ENCODE results near the gene S100A14.
"Not testable (repeated sequence)": the region's sequence is repeated elsewhere in the genome, so short reads cannot be mapped to it uniquely, and the experiment has no call there.

Gene S100A14

GRCh38 chr1:153646672-153647345 lies 30.7 kb upstream of the S100A14 start:
- H3K4me1 Mint-ChIP-seq = peaks cover 75% of the 10 kb centered on the region
- H3K27ac Mint-ChIP-seq = peak overlapping the region in 1 of 2 donors; percentile 93
- H3K9me3 Mint-ChIP-seq = no peaks in the 10 kb centered on the region
- no peak for ATAC-seq
- no peak overlapping the region for H3K4me3 Mint-ChIP-seq
- H3K27me3 Mint-ChIP-seq = no peaks in the 10 kb centered on the region
- DNase-seq = no peak

GRCh38 chr1:153643816-153644215 lies 27.7 kb upstream of the S100A14 start:
- Mint-ChIP-seq H3K27me3 (no peaks in the 10 kb centered on the region), H3K4me3 (no peak overlapping the region)

GRCh38 chr1:153643100-153643499 lies 27.0 kb upstream of the S100A14 start:
- no peak for DNase-seq
- no peak for ATAC-seq
- no peaks in the 10 kb centered on the region for H3K9me3 Mint-ChIP-seq

More at GRCh38 chr1:153643816-153644215, 27.7 kb upstream of the S100A14 start:
- no peak for ATAC-seq
- peaks cover 67% of the 10 kb centered on the region for H3K4me1 Mint-ChIP-seq
- no peaks in the 10 kb centered on the region for H3K9me3 Mint-ChIP-seq
- H3K27ac Mint-ChIP-seq = peak overlapping the region in 1 of 2 donors; percentile 16
- DNase-seq = no peak

GRCh38 chr1:153642161-153642560 lies 26.0 kb upstream of the S100A14 start:
- Mint-ChIP-seq H3K9me3 (no peaks in the 10 kb centered on the region), H3K4me3 (no peak overlapping the region), H3K27me3 (no peaks in the 10 kb centered on the region), H3K4me1 (peaks cover 61% of the 10 kb centered on the region), H3K27ac (peak overlapping the region in 1 of 2 donors; percentile 71)
- DNase-seq (no peak), ATAC-seq (no peak)

More at GRCh38 chr1:153643100-153643499, 27.0 kb upstream of the S100A14 start:
- Mint-ChIP-seq H3K27ac (peak overlapping the region in 1 of 2 donors; percentile 74), H3K27me3 (no peaks in the 10 kb centered on the region), H3K4me1 (peaks cover 61% of the 10 kb centered on the region), H3K4me3 (no peak overlapping the region)

- H3K27ac Mint-ChIP-seq = peak overlapping the region in 1 of 2 donors; percentile 15
- ATAC-seq (no peak), DNase-seq (no peak)
- peaks cover 60% of the 10 kb centered on the region for H3K4me1 Mint-ChIP-seq
- H3K27me3 Mint-ChIP-seq = no peaks in the 10 kb centered on the region
- H3K4me3 Mint-ChIP-seq = no peak overlapping the region
- no peaks in the 10 kb centered on the region for H3K9me3 Mint-ChIP-seq
Measured at GRCh38 chr1:153640861-153641260, 24.7 kb upstream of the S100A14 start.

GRCh38 chr1:153640213-153640612 lies 24.1 kb upstream of the S100A14 start:
- H3K27me3 Mint-ChIP-seq, H3K9me3 Mint-ChIP-seq, H3K4me3 Mint-ChIP-seq, ATAC-seq, DNase-seq: not testable (repeated sequence)
- Mint-ChIP-seq H3K4me1 (peaks cover 59% of the 10 kb centered on the region), H3K27ac (peak overlapping the region in 1 of 2 donors; percentile 5)

GRCh38 chr1:153639280-153639679 lies 23.2 kb upstream of the S100A14 start:
- Mint-ChIP-seq H3K27ac (no peak overlapping the region), H3K9me3 (no peaks in the 10 kb centered on the region), H3K27me3 (no peaks in the 10 kb centered on the region), H3K4me1 (peaks cover 51% of the 10 kb centered on the region), H3K4me3 (no peak overlapping the region)
- no peak for ATAC-seq
- no peak for DNase-seq

- H3K4me1 Mint-ChIP-seq = peaks cover 46% of the 10 kb centered on the region
- H3K27me3 Mint-ChIP-seq = no peaks in the 10 kb centered on the region
- no peak overlapping the region for H3K4me3 Mint-ChIP-seq
- no peak for DNase-seq
- H3K9me3 Mint-ChIP-seq = no peaks in the 10 kb centered on the region
- peak overlapping the region; percentile 50 to 93 for H3K27ac Mint-ChIP-seq
- no peak for ATAC-seq
Measured at GRCh38 chr1:153638261-153638660, 22.1 kb upstream of the S100A14 start.

- ATAC-seq (no peak), DNase-seq (no peak)
- Mint-ChIP-seq H3K27ac (no peak overlapping the region), H3K27me3 (no peaks in the 10 kb centered on the region), H3K4me1 (peaks cover 51% of the 10 kb centered on the region), H3K9me3 (no peaks in the 10 kb centered on the region), H3K4me3 (peak overlapping the region; percentile 90 to 91)
Measured at GRCh38 chr1:153636312-153636711, 20.2 kb upstream of the S100A14 start.

- peaks cover 51% of the 10 kb centered on the region for H3K4me1 Mint-ChIP-seq
- no peak for ATAC-seq
Measured at GRCh38 chr1:153635872-153636271, 19.7 kb upstream of the S100A14 start.

GRCh38 chr1:153633754-153634665 lies 17.9 kb upstream of the S100A14 start, which contains the start of gene CHTOP:
Gene CHTOP, plus strand, starts transcription at chr1:153634066. Its CDS starts 2,523 bp downstream, at chr1:153636589.
- Mint-ChIP-seq H3K4me3 (peak within 1 kb of the TSS; percentile 90 to 91), H3K9me3 (no peaks in the 10 kb centered on the region), H3K27me3 (no peaks in the 10 kb centered on the region), H3K27ac (peak within 1 kb of the TSS; percentile 99 to 100), H3K4me1 (peaks cover 54% of the 10 kb centered on the region)
- peak; percentile 94 for ATAC-seq
- DNase-seq = peak; percentile 98

More at GRCh38 chr1:153635872-153636271, 19.7 kb upstream of the S100A14 start:
- H3K27ac Mint-ChIP-seq = peak overlapping the region; percentile 19 to 84
- H3K4me3 Mint-ChIP-seq = peak overlapping the region; percentile 90 to 91
- no peaks in the 10 kb centered on the region for H3K27me3 Mint-ChIP-seq
- no peaks in the 10 kb centered on the region for H3K9me3 Mint-ChIP-seq
- DNase-seq = no peak

GRCh38 chr1:153633161-153633753 lies 17.1 kb upstream of the S100A14 start:
- Mint-ChIP-seq H3K27ac (peak overlapping the region; percentile 99 to 100), H3K4me3 (peak overlapping the region; percentile 90 to 91), H3K27me3 (no peaks in the 10 kb centered on the region), H3K4me1 (peaks cover 54% of the 10 kb centered on the region), H3K9me3 (no peaks in the 10 kb centered on the region)
- ATAC-seq = no peak
- no peak for DNase-seq

- Mint-ChIP-seq H3K4me1 (peaks cover 50% of the 10 kb centered on the region), H3K27ac (peak overlapping the region in 1 of 2 donors; percentile 13), H3K9me3 (no peaks in the 10 kb centered on the region), H3K4me3 (no peak overlapping the region), H3K27me3 (peaks cover 13% of the 10 kb centered on the region)
- ATAC-seq (no peak), DNase-seq (no peak)
Measured at GRCh38 chr1:153631047-153632022, 15.2 kb upstream of the S100A14 start.

GRCh38 chr1:153630384-153630783 lies 14.3 kb upstream of the S100A14 start:
- H3K9me3 Mint-ChIP-seq = no peaks in the 10 kb centered on the region
- H3K27me3 Mint-ChIP-seq = peaks cover 17% of the 10 kb centered on the region
- DNase-seq (no peak), ATAC-seq (no peak)
- peaks cover 41% of the 10 kb centered on the region for H3K4me1 Mint-ChIP-seq
- H3K4me3 Mint-ChIP-seq = no peak overlapping the region
- no peak overlapping the region for H3K27ac Mint-ChIP-seq
